ENCODE data around the gene NEXN.

Gene NEXN

GRCh38 chr1:77961392-77961791 is 73.0 kb downstream of the NEXN start:
- no peak overlapping the region for H3K27ac ChIP-seq
- ChIA-PET POLR2A (ENCODE audit: low non-redundant PET) (no interaction called here), CTCF (no interaction called here)
- no peak for TF ChIP-seq CTCF (conservative IDR thresholded peaks at IDR 0.05; ENCODE audit: low read depth)
- DNase-seq (ENCODE audit: low spot score) = no peak

- ChIA-PET CTCF (interaction anchor here (0.6 kb wide), 2 partner anchors 269 to 468 kb away, joined by 4 to 6 read pairs; no protein-coding TSS in a partner anchor), POLR2A (ENCODE audit: low non-redundant PET) (no interaction called here)
- DNase-seq (ENCODE audit: low spot score) = no peak
- H3K27ac ChIP-seq = no peak overlapping the region
- TF ChIP-seq CTCF (conservative IDR thresholded peaks at IDR 0.05; ENCODE audit: low read depth) = no peak
These were observed 77.9 kb downstream of the NEXN start for GRCh38 chr1:77966291-77966690.

- no peak for DNase-seq (ENCODE audit: low spot score)
- no peak overlapping the region for H3K27ac ChIP-seq
- CTCF ChIA-PET = interaction anchor here (0.7 to 1.5 kb wide), 2 partner anchors 13 to 142 kb away, joined by 4 to 6 read pairs; no protein-coding TSS in a partner anchor
- no peak for TF ChIP-seq CTCF (conservative IDR thresholded peaks at IDR 0.05; ENCODE audit: low read depth)
- POLR2A ChIA-PET (ENCODE audit: low non-redundant PET) = no interaction called here
These were observed 81.8 kb downstream of the NEXN start for GRCh38 chr1:77970192-77970591.

- H3K27ac ChIP-seq = no peak overlapping the region
- no peak for TF ChIP-seq CTCF (conservative IDR thresholded peaks at IDR 0.05; ENCODE audit: low read depth)
- CTCF ChIA-PET = interaction anchor here (0.7 kb wide), 1 partner anchor 193 kb away, joined by 3 read pairs; the partner anchor contains the start of gene MIGA1
- POLR2A ChIA-PET (ENCODE audit: low non-redundant PET) = no interaction called here
- DNase-seq (ENCODE audit: low spot score) = no peak
These were observed 83.7 kb downstream of the NEXN start for GRCh38 chr1:77972080-77972479.

- ChIA-PET CTCF (interaction anchor here (1.7 kb wide), 1 partner anchor 139 kb away, joined by 13 read pairs; no protein-coding TSS in a partner anchor), POLR2A (ENCODE audit: low non-redundant PET) (no interaction called here)
- TF ChIP-seq CTCF (conservative IDR thresholded peaks at IDR 0.05; ENCODE audit: low read depth) = no peak
- peak; percentile 18 for DNase-seq (ENCODE audit: low spot score)
- H3K27ac ChIP-seq = no peak overlapping the region
These were observed 87.0 kb downstream of the NEXN start for GRCh38 chr1:77975386-77975785.

GRCh38 chr1:77975907-77976306 is 87.5 kb downstream of the NEXN start:
- H3K27ac ChIP-seq = no peak overlapping the region
- DNase-seq (ENCODE audit: low spot score) = no peak
- TF ChIP-seq CTCF (conservative IDR thresholded peaks at IDR 0.05; ENCODE audit: low read depth) = no peak
- POLR2A ChIA-PET (ENCODE audit: low non-redundant PET) = no interaction called here
- CTCF ChIA-PET = interaction anchor here (1.7 kb wide), 1 partner anchor 139 kb away, joined by 13 read pairs; no protein-coding TSS in a partner anchor
